Liver (tissue), 9 donors: ENCODE measurements around the gene ZNF175. TPM values are rescaled to one million over a fixed set of nuclear protein-coding genes. Genes with fewer than 3 reads are reported as not detected.

Source experiments
- DNase-seq: peaks from one replicate; pipeline ENCODE4 v3.0.0-alpha.2; 2017; ENCODE audit warnings: low spot score
- H3K27ac ChIP-seq, 2 donors: one replicate each; pipeline ENCODE4 v1.7.0; 2013; ENCODE audit warnings: inconsistent platforms in 2 of 2, low read length in 2 of 2, control low read depth in 1 of 2, low read depth in 1 of 2, mild to moderate bottlenecking in 1 of 2
- H3K27me3 ChIP-seq, 4 donors: one replicate each; pipeline versions ENCODE4 v1.6.1 to v1.7.0; 2013; ENCODE audit warnings: low read length in 3 of 4, inconsistent platforms in 1 of 4, mild to moderate bottlenecking in 1 of 4, moderate library complexity in 1 of 4; ENCODE audit not compliant: control insufficient read depth in 4 of 4, insufficient read depth in 4 of 4
- H3K36me3 ChIP-seq, 4 donors: one replicate each; pipeline versions ENCODE4 v1.6.1 to v1.7.0; 2013; ENCODE audit warnings: low read length in 3 of 4, mild to moderate bottlenecking in 3 of 4, low read depth in 1 of 4, moderate library complexity in 1 of 4; ENCODE audit not compliant: control insufficient read depth in 4 of 4, insufficient read depth in 3 of 4
- H3K4me1 ChIP-seq, 4 donors: one replicate each; pipeline versions ENCODE4 v1.6.1 to v1.7.0; 2013; ENCODE audit warnings: low read length in 3 of 4, mild to moderate bottlenecking in 3 of 4, moderate library complexity in 1 of 4; ENCODE audit not compliant: control insufficient read depth in 4 of 4, insufficient read depth in 4 of 4
- H3K4me3 ChIP-seq, 3 donors: one replicate each; pipeline versions ENCODE4 v1.6.1 to v1.7.0; 2013; ENCODE audit warnings: low read length in 3 of 3, control low read depth in 1 of 3, low read depth in 1 of 3, mild to moderate bottlenecking in 1 of 3
- H3K9ac ChIP-seq, 2 donors: one replicate each; pipeline ENCODE4 v1.7.0; 2013; ENCODE audit warnings: low read length in 2 of 2, mild to moderate bottlenecking in 2 of 2, moderate library complexity in 2 of 2, control low read depth in 1 of 2, low read depth in 1 of 2
- H3K9me3 ChIP-seq, 4 donors: one replicate each; pipeline versions ENCODE4 v1.6.1 to v1.7.0; 2013; ENCODE audit warnings: low read length in 3 of 4; ENCODE audit not compliant: control insufficient read depth in 4 of 4
- ATF3 ChIP-seq: IDR thresholded peaks from 2 replicates; pipeline ENCODE4 v1.6.1; 2016; ENCODE audit warnings: antibody characterized with exemption
- CTCF ChIP-seq: fragments of 150-350 bp; IDR thresholded peaks from 2 replicates; pipeline ENCODE4 v1.5.1; 2017; ENCODE audit warnings: improper control_type of control experiment, low read depth, low read length; ENCODE audit not compliant: missing input control
- FOXA2 ChIP-seq: IDR thresholded peaks from 2 replicates; pipeline ENCODE4 v1.6.1; 2016; ENCODE audit warnings: antibody characterized with exemption
- HNF4A ChIP-seq, 2 donors: conservative IDR thresholded peaks; 2 replicates each; pipeline ENCODE4 v1.6.1; 2016; ENCODE audit warnings: antibody characterized with exemption in 2 of 2, mild to moderate bottlenecking in 2 of 2
- HNF4G ChIP-seq: IDR thresholded peaks from 2 replicates; pipeline ENCODE4 v1.6.1; 2016; ENCODE audit warnings: antibody characterized with exemption
- JUND ChIP-seq, 2 donors: IDR thresholded peaks; 2 replicates each; pipeline ENCODE4 v1.6.1; 2016; ENCODE audit warnings: antibody characterized with exemption in 2 of 2
- MAX ChIP-seq: IDR thresholded peaks from 2 replicates; pipeline ENCODE4 v1.6.1; 2016; ENCODE audit warnings: antibody characterized with exemption
- NR2F2 ChIP-seq: IDR thresholded peaks from 2 replicates; pipeline ENCODE4 v1.6.1; 2016; ENCODE audit warnings: antibody characterized with exemption
- RAD21 ChIP-seq, 2 donors: IDR thresholded peaks; 2 replicates each; pipeline ENCODE4 v1.6.1; 2016; ENCODE audit warnings: antibody characterized with exemption in 2 of 2, mild to moderate bottlenecking in 2 of 2
- REST ChIP-seq: IDR thresholded peaks from 2 replicates; pipeline ENCODE4 v1.6.1; 2016; ENCODE audit warnings: antibody characterized with exemption, mild to moderate bottlenecking
- RXRA ChIP-seq, 2 donors: IDR thresholded peaks; 2 replicates each; pipeline ENCODE4 v1.6.1; 2017 to 2018; ENCODE audit warnings: antibody characterized with exemption in 2 of 2, mild to moderate bottlenecking in 1 of 2
- SP1 ChIP-seq: IDR thresholded peaks from 2 replicates; pipeline ENCODE4 v1.6.1; 2018; ENCODE audit warnings: antibody characterized with exemption, mild to moderate bottlenecking
- TAF1 ChIP-seq: conservative IDR thresholded peaks from 2 replicates; pipeline ENCODE4 v1.6.1; 2016; ENCODE audit warnings: antibody characterized with exemption, mild to moderate bottlenecking
- YY1 ChIP-seq: IDR thresholded peaks from 2 replicates; pipeline ENCODE4 v1.6.1; 2016; ENCODE audit warnings: antibody characterized with exemption, mild to moderate bottlenecking
- ZBTB33 ChIP-seq: IDR thresholded peaks from 2 replicates; pipeline ENCODE4 v1.6.1; 2016; ENCODE audit warnings: antibody characterized with exemption
- WGBS: extraction: QIAGEN DNeasy Blood & Tissue Kit; methylation state at CpG from one replicate; pipeline ENCODE4 v1.1.7; 2013; 5-methylcytosine and 5-hydroxymethylcytosine counted together
- polyA plus RNA-seq, 2 donors: library from polyadenylated mRNA; stranded (reverse) in 1 of 2; unstranded in 1 of 2; fragments of 200-250 nt in 1 of 2; fragments of >200 nt in 1 of 2; fragmentation: Nextera tagmentation in 1 of 2; extraction: Ambion mirVana in 1 of 2; gene quantifications; one replicate each; pipeline versions ENCODE4 v1.2.1 to v1.2.3, GENCODE V29; 2013 to 2015
- total RNA-seq, 2 donors: library from RNA; depleted of rRNA; stranded (reverse); fragments of >200 nt; gene quantifications; one replicate each; pipeline ENCODE4 v1.2.3, GENCODE V29; 2014
- donor health status: healthy.
- donor health status: healthy.
- donor health status: healthy.
- donor health status: healthy.
- donor health status: healthy.

The ZNF175 gene
- total and polyA plus RNA-seq, 4 donors: 0.60 to 5.3 (median 2.5) TPM

- WGBS: 79% methylated on average over 6 of the region's 6 CpGs
- Histone ChIP-seq H3K27me3 (peaks cover 0 to 3% (median 0%) of the 10 kb centered on the region in 4 donors), H3K27ac (no peak overlapping the region), H3K4me3 (no peak overlapping the region), H3K36me3 (no peaks in the 10 kb centered on the region), H3K9me3 (no peaks in the 10 kb centered on the region), H3K4me1 (no peaks in the 10 kb centered on the region), H3K9ac (no peak overlapping the region)
- no peak for DNase-seq
- TF ChIP-seq YY1 (no peak), SP1 (no peak), RXRA (IDR thresholded peaks at IDR 0.05) (no peak), ZBTB33 (no peak), HNF4G (no peak), REST (no peak), RAD21 (IDR thresholded peaks at IDR 0.05) (no peak), CTCF (no peak), TAF1 (no peak), FOXA2 (no peak), HNF4A (conservative IDR thresholded peaks at IDR 0.05) (no peak), JUND (IDR thresholded peaks at IDR 0.05) (no peak)
These were observed 27.0 kb upstream of the ZNF175 start for GRCh38 chr19:51544038-51544437.

GRCh38 chr19:51546107-51546649, 24.9 kb upstream of the ZNF175 start:
- Histone ChIP-seq H3K27ac (no peak overlapping the region), H3K4me3 (no peak overlapping the region), H3K36me3 (no peaks in the 10 kb centered on the region), H3K4me1 (no peaks in the 10 kb centered on the region), H3K9me3 (no peaks in the 10 kb centered on the region), H3K9ac (no peak overlapping the region), H3K27me3 (peaks cover 0 to 4% (median 0%) of the 10 kb centered on the region in 4 donors)
- WGBS: 59% methylated on average over 5 of the region's 5 CpGs
- TF ChIP-seq RXRA (IDR thresholded peaks at IDR 0.05) (no peak), HNF4G (no peak), HNF4A (conservative IDR thresholded peaks at IDR 0.05) (no peak), YY1 (no peak), NR2F2 (no peak), RAD21 (IDR thresholded peaks at IDR 0.05) (no peak), MAX (no peak), TAF1 (no peak), ATF3 (no peak), SP1 (no peak), FOXA2 (no peak)
- DNase-seq: peak; percentile 51
